HEK293 (cell line): ENCODE measurements around the gene GTF2H4.

Source experiments
- HOXA7 ChIP-seq: sonication (generic); formaldehyde crosslinking; IDR thresholded peaks from 2 replicates; pipeline ENCODE4 v1.8.1; 2022; ENCODE audit warnings: missing genetic modification reagents, borderline replicate concordance
- KLF16 ChIP-seq: fragments of 450-650 bp; formaldehyde crosslinking; IDR thresholded peaks from 2 replicates; pipeline ENCODE4 v1.5.1; 2017; ENCODE audit warnings: missing biosample characterization, missing genetic modification characterization
- YY1 ChIP-seq: fragments of 450-650 bp; formaldehyde crosslinking; IDR thresholded peaks from 2 replicates; pipeline ENCODE4 v1.5.1; 2018; ENCODE audit warnings: missing biosample characterization, missing genetic modification characterization
- ZBTB17 ChIP-seq: fragments of 450-650 bp; formaldehyde crosslinking; IDR thresholded peaks from 2 replicates; pipeline ENCODE4 v1.5.1; 2016; ENCODE audit warnings: missing biosample characterization, missing genetic modification characterization
- ZNF114 ChIP-seq: fragments of 450-650 bp; formaldehyde crosslinking; IDR thresholded peaks from 2 replicates; pipeline ENCODE4 v1.5.0; 2017; ENCODE audit warnings: missing biosample characterization, missing genetic modification characterization
- ZNF16 ChIP-seq: fragments of 450-650 bp; formaldehyde crosslinking; IDR thresholded peaks from 2 replicates; pipeline ENCODE4 v1.5.1; 2016; ENCODE audit warnings: low read depth, missing biosample characterization, missing genetic modification characterization
- ZNF24 ChIP-seq: fragments of 450-650 bp; formaldehyde crosslinking; IDR thresholded peaks from 2 replicates; pipeline ENCODE4 v1.5.1; 2016; ENCODE audit warnings: missing biosample characterization, missing genetic modification characterization
- ZNF280C ChIP-seq: fragments of 450-650 bp; formaldehyde crosslinking; IDR thresholded peaks from 2 replicates; pipeline ENCODE4 v1.5.1; 2016; ENCODE audit warnings: missing biosample characterization, missing genetic modification characterization
- ZNF423 ChIP-seq: fragments of 450-650 bp; formaldehyde crosslinking; IDR thresholded peaks from 2 replicates; pipeline ENCODE4 v1.5.1; 2016; ENCODE audit warnings: missing biosample characterization, missing genetic modification characterization
- ZNF580 ChIP-seq: fragments of 450-650 bp; formaldehyde crosslinking; IDR thresholded peaks from 2 replicates; pipeline ENCODE4 v1.5.1; 2016; ENCODE audit warnings: missing biosample characterization, missing genetic modification characterization
- ZNF610 ChIP-seq: fragments of 450-650 bp; formaldehyde crosslinking; IDR thresholded peaks from 2 replicates; pipeline ENCODE4 v1.5.1; 2016; ENCODE audit warnings: missing biosample characterization, missing genetic modification characterization, borderline replicate concordance
- ZNF777 ChIP-seq: fragments of 450-650 bp; formaldehyde crosslinking; IDR thresholded peaks from 2 replicates; pipeline ENCODE4 v1.5.1; 2017; ENCODE audit warnings: missing biosample characterization, missing genetic modification characterization, borderline replicate concordance
- ZSCAN30 ChIP-seq: fragments of 450-650 bp; IDR thresholded peaks from 2 replicates; pipeline ENCODE4 v1.5.1; 2018; ENCODE audit warnings: missing biosample characterization, mild to moderate bottlenecking, missing genetic modification characterization, moderate library complexity
- TF ChIP-seq, protein P1 (sequence below): fragments of 450-650 bp; formaldehyde crosslinking; IDR thresholded peaks from 2 replicates; pipeline ENCODE4 v1.5.1; 2016; ENCODE audit warnings: missing biosample characterization, missing genetic modification characterization

DNA sequence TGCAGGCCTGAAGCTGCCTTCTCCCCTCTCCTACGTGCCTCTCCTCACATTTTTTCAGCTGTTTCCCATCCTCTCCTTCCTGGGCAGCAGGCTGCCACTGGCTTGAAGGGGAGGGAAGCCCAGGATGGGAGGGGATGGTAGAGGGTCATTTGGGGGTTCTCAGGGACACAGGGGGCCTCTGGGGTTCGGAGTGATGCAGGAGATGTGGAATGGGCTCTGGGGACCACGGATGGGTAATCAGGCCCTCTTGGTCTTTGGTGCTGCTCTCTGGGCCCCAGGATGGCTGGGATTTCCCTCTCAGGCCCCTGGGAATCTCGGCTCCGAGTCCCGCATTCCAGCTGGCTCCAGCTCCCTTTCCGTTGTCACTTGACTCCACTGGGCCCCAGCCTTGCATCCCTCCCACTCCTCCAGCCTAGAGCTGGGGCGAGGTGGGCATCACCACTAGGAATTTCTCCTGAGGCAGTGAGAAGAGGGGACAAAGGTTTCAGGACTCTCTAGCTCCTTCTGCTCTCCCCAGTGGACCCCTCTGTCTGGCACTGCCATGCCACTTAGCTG lies 25.7 kb upstream of the GTF2H4 start:
- TF ChIP-seq, protein P1, sequence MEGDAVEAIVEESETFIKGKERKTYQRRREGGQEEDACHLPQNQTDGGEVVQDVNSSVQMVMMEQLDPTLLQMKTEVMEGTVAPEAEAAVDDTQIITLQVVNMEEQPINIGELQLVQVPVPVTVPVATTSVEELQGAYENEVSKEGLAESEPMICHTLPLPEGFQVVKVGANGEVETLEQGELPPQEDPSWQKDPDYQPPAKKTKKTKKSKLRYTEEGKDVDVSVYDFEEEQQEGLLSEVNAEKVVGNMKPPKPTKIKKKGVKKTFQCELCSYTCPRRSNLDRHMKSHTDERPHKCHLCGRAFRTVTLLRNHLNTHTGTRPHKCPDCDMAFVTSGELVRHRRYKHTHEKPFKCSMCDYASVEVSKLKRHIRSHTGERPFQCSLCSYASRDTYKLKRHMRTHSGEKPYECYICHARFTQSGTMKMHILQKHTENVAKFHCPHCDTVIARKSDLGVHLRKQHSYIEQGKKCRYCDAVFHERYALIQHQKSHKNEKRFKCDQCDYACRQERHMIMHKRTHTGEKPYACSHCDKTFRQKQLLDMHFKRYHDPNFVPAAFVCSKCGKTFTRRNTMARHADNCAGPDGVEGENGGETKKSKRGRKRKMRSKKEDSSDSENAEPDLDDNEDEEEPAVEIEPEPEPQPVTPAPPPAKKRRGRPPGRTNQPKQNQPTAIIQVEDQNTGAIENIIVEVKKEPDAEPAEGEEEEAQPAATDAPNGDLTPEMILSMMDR (tag by site-specific recombination) = no peak
- TF ChIP-seq ZNF16 (tag by site-specific recombination) (no peak), ZNF24 (tag by site-specific recombination) (no peak), KLF16 (tag by site-specific recombination) (no peak), ZNF423 (tag by site-specific recombination) (no peak), HOXA7 (CRISPR knock-in tag) (no peak), ZNF777 (tag by site-specific recombination) (no peak), ZNF580 (tag by site-specific recombination) (no peak), ZNF114 (no peak), YY1 (no peak), ZNF280C (tag by site-specific recombination) (no peak), ZSCAN30 (tag by site-specific recombination) (no peak), ZNF610 (tag by site-specific recombination) (no peak), ZBTB17 (tag by site-specific recombination) (no peak)
